Activated naive CD8-positive, alpha-beta T cell treated with anti-CD3 and anti-CD28 coated beads, Interleukin-2, amount 10 ng/mL, durations not matched to agents 7 days and 5 days (primary cell): Measurements from ENCODE around the gene EMC9. TPM values are rescaled to one million over a fixed set of nuclear protein-coding genes. Genes with fewer than 3 reads are reported as not detected.

Experiments
- ATAC-seq: fragments of 150-1000 bp; cut with Tn5 transposase; one replicate; pipeline ENCODE4 v1.10.0; 2021; ENCODE audit warnings: low read depth, moderate library complexity
- POLR2A ChIA-PET: fragments of 350-600 bp; sonication (Branson Sonifier 250); formaldehyde crosslinking; loops from one replicate; lab custom pipeline; 2021; ENCODE audit warnings: antibody characterized with exemption; lab: Charles Lee
- DNase-seq: peaks from one replicate; pipeline ENCODE4 v3.0.0; 2021
- H3K27ac Mint-ChIP-seq: one replicate; pipeline ENCODE4 v1.8.0; 2022; ENCODE audit warnings: mild to moderate bottlenecking, mixed read lengths
- H3K27me3 Mint-ChIP-seq: one replicate; pipeline ENCODE4 v1.8.0; 2022; ENCODE audit warnings: mild to moderate bottlenecking, moderate library complexity, mixed read lengths
- H3K36me3 Mint-ChIP-seq: one replicate; pipeline ENCODE4 v1.8.0; 2021; ENCODE audit warnings: mild to moderate bottlenecking, mixed read lengths
- H3K4me1 Mint-ChIP-seq: one replicate; pipeline ENCODE4 v1.8.0; 2021; ENCODE audit warnings: mixed read lengths
- H3K4me3 Mint-ChIP-seq: one replicate; pipeline ENCODE4 v1.8.0; 2022; ENCODE audit warnings: mild to moderate bottlenecking, moderate library complexity, mixed read lengths
- H3K9me3 Mint-ChIP-seq: one replicate; pipeline ENCODE4 v1.8.0; 2021; ENCODE audit warnings: mixed read lengths
- total RNA-seq, 2 experiments: library from RNA; stranded (reverse); gene quantifications; one replicate each; pipeline ENCODE4 v1.2.3, GENCODE V29; 2021

Gene EMC9, protein sequence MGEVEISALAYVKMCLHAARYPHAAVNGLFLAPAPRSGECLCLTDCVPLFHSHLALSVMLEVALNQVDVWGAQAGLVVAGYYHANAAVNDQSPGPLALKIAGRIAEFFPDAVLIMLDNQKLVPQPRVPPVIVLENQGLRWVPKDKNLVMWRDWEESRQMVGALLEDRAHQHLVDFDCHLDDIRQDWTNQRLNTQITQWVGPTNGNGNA
- total RNA-seq = 10 to 100 TPM; 41.6 to 43.9 TPM

DNA sequence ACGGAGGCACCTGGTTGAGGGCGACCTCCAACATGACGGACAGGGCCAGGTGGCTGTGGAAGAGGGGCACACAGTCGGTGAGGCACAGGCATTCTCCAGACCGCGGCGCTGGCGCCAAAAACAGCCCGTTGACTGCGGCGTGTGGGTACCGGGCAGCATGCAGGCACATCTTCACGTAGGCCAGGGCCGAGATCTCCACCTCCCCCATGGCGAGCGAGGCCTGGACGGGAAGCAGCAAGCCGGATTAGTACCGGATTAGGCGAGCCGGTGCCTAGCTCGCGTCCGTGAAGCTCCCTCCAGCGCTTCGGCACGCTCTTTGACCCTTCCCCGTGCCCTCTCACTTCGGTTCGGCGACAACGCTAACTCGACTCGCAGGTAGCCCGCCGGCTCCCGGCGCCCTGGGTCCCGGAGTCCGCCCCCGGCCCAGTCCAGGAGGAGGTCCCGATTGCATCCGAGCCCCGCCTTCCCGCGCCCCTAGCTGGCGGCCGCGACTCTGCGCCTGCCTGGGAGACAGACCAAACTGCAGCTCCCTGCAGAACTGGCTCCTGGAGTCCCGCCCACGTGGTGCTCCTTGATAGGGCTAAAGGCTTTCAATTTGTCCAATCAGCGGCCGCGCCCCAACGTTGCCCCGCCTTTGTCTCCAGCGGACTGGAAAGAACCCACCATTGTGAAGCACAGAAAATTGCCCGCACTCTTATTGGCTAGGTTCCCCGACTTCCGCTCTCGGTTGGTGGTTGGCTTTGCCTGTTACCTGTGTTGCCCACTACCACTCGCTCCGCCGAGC is at the start of gene EMC9:
TSS of gene EMC9 (minus strand) at position 495 of the 784 bp plus-strand sequence. CDS start at position 208, 287 bp downstream.
- peak within 1 kb of the TSS; percentile 98 for H3K27ac Mint-ChIP-seq
- ATAC-seq = peak; percentile 91
- H3K9me3 Mint-ChIP-seq = no peaks in the 10 kb centered on the region
- H3K27me3 Mint-ChIP-seq = no peaks in the 10 kb centered on the region
- peaks cover 57% of the 10 kb centered on the region for H3K36me3 Mint-ChIP-seq
- H3K4me1 Mint-ChIP-seq = peaks cover 63% of the 10 kb centered on the region
- peak; percentile 96 for DNase-seq
- peak within 1 kb of the TSS; percentile 100 for H3K4me3 Mint-ChIP-seq
- POLR2A ChIA-PET = interaction anchor here (0.5 to 14.1 kb wide), 18 partner anchors 9 to 102 kb away, joined by 3 to 347 read pairs (median 6); partner anchors contain the start of genes CHMP4A, DCAF11, IRF9 and MDP1

DNA sequence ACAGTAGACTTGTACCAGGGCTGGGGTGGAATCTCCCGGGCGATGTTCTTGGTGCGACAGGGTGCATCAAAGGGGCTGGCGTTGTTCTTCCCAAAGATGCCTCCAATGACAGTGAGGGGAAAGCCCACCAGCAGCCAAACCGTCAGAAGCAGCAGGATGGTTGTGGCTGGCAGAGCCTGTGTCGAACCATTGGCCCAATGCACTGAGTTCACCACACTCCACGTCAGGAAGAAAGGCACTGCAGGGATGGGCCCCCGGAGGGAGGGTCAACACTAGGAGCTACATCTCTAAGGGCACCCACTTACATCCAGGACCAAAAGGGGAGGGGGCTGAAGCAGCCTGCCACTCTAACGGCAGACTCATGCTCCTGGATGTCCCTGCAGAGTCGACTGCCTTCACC is 49.0 kb upstream of the EMC9 start:
- DNase-seq (no peak), ATAC-seq (no peak)
- H3K4me3 Mint-ChIP-seq = no peak overlapping the region
- no peaks in the 10 kb centered on the region for H3K27me3 Mint-ChIP-seq
- H3K36me3 Mint-ChIP-seq = peaks cover 29% of the 10 kb centered on the region
- H3K9me3 Mint-ChIP-seq = no peaks in the 10 kb centered on the region
- no peak overlapping the region for H3K27ac Mint-ChIP-seq
- POLR2A ChIA-PET = interaction anchor here (0.7 kb wide), 2 partner anchors 49 to 838 kb away, joined by 5 to 6 read pairs; partner anchors contain the start of genes EMC9 and SLC22A17
- H3K4me1 Mint-ChIP-seq = peaks cover 40% of the 10 kb centered on the region

DNA sequence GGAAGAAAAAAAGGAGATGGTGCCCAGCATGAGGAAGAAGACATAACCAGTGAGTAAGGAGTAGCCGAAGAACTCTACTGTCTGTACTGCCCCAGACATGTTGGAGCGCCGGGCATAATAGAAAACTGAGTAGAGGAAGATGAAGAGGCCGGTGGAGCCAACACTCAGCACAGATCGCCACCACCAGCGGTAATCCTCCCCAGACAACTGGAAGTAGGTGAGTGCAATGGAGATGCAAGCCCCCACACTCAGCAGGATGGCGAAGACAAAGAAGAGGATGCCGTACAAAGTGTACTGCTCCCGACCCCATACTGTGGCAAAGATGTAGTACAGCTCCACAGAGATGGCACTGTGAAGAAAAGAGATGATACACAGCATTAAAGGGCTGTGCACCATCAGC is 48.1 kb upstream of the EMC9 start:
- Mint-ChIP-seq H3K27ac (peak overlapping the region; percentile 36), H3K9me3 (no peaks in the 10 kb centered on the region), H3K36me3 (peaks cover 27% of the 10 kb centered on the region), H3K27me3 (no peaks in the 10 kb centered on the region), H3K4me1 (peaks cover 35% of the 10 kb centered on the region), H3K4me3 (peak overlapping the region; percentile 85)
- ATAC-seq (no peak), DNase-seq (no peak)
- POLR2A ChIA-PET = interaction anchor here (1.0 to 5.2 kb wide), 13 partner anchors 10 to 139 kb away, joined by 3 to 37 read pairs (median 6); partner anchors contain the start of genes CHMP4A, DCAF11, GMPR2 and IRF9

DNA sequence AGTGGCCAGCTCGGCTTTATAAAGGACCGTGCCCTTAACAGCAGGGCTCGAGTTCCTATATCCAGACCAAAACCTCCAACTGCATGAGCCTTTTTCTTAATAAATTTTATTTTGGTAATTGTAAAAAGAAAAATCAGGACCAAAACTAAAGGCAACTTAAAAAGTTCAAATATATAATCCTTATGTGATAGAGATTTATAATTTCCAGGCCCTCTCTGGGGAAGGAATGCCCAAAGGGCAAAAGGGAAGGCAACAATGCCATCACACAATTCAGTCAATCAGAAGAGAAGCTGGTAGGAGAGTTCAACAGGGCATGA is 47.6 kb upstream of the EMC9 start:
- POLR2A ChIA-PET = interaction anchor here (0.6 to 5.2 kb wide), 16 partner anchors 10 to 140 kb away, joined by 3 to 37 read pairs (median 6); partner anchors contain the start of genes CHMP4A, DCAF11, GMPR2 and IRF9
- peak overlapping the region; percentile 85 for H3K4me3 Mint-ChIP-seq
- no peak for ATAC-seq
- H3K27me3 Mint-ChIP-seq = no peaks in the 10 kb centered on the region
- H3K9me3 Mint-ChIP-seq = no peaks in the 10 kb centered on the region
- peak overlapping the region; percentile 69 for H3K27ac Mint-ChIP-seq
- H3K36me3 Mint-ChIP-seq = peaks cover 22% of the 10 kb centered on the region
- no peak for DNase-seq
- H3K4me1 Mint-ChIP-seq = peaks cover 30% of the 10 kb centered on the region

DNA sequence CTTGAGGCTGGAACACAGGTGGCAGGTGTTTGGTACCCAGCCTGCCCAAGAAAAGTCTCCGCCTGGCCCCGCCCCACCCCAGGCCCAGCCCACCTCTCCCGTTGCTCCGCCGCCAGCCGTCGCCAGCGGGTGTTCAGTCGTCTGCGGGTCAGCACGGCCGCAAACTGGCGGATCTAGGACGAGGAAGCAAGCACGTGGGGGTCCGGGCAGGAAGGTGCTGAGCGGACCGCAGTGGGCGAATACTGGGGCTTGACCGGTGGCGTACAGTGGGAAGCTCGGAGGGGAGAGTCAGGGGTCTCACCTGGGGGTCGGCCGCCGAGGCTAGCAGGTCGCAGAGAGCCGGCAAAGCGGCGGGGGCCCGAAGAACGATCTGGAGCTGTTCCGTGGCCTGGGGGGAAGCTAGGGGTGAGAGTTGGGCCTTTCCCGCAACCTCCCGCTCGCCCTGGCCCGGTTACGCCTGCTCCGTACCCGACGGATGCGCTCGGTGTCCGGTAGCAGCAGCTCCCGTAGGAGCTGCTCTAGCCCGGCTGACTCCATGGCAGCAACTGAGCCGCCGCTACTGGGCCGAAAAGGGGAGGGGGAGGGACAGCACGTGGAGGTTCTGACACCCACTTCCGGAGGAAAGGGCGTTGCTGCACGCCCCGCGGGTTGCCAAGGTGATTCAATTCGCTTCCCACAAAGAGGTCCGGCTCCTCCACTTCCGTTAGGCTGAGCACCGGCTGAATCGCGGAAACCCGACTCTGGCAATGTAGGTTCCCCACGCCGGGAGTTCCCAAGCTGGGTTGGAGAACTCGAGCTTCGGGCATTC is 47.1 kb upstream of the EMC9 start, which contains the start of gene IPO4:
TSS of gene IPO4 (minus strand) at position 566 of the 808 bp plus-strand sequence. CDS start at position 537, 29 bp downstream.
- H3K4me1 Mint-ChIP-seq = peaks cover 28% of the 10 kb centered on the region
- no peaks in the 10 kb centered on the region for H3K9me3 Mint-ChIP-seq
- DNase-seq = peak; percentile 87
- H3K36me3 Mint-ChIP-seq = peaks cover 20% of the 10 kb centered on the region
- H3K4me3 Mint-ChIP-seq = peak within 1 kb of the TSS; percentile 85
- POLR2A ChIA-PET = interaction anchor here (0.5 to 5.2 kb wide), 17 partner anchors 9 to 140 kb away, joined by 3 to 37 read pairs (median 6); partner anchors contain the start of genes CHMP4A, DCAF11, GMPR2 and IRF9
- peak within 1 kb of the TSS; percentile 69 for H3K27ac Mint-ChIP-seq
- no peaks in the 10 kb centered on the region for H3K27me3 Mint-ChIP-seq
- peak; percentile 85 for ATAC-seq

DNA sequence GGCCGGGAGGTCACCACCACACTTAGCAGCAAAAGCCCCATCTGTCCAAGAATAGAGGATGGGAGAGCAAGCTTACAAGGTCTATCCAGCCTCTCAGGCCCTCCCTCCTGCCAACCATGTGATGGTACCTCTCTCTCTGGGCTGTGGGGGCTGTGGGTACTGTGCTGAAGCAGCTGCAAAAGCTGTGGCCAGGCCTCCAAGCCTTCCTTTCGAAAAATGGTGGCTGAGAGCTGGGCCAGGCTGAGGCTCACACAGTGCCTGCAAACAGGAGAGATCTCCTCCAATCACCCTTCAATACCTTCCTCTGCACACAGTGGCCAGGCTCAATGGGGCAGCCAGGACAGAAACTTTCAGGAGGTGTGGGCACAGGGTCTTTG is 46.1 kb upstream of the EMC9 start:
- H3K27ac Mint-ChIP-seq = peak overlapping the region; percentile 69
- no peak for ATAC-seq
- peaks cover 14% of the 10 kb centered on the region for H3K36me3 Mint-ChIP-seq
- H3K9me3 Mint-ChIP-seq = no peaks in the 10 kb centered on the region
- peak overlapping the region; percentile 85 for H3K4me3 Mint-ChIP-seq
- POLR2A ChIA-PET = interaction anchor here (1.1 to 5.2 kb wide), 9 partner anchors 8 to 55 kb away, joined by 3 to 37 read pairs (median 8); partner anchors contain the start of genes IRF9, MDP1, PSME1 and TINF2
- no peak for DNase-seq
- peaks cover 24% of the 10 kb centered on the region for H3K4me1 Mint-ChIP-seq
- no peaks in the 10 kb centered on the region for H3K27me3 Mint-ChIP-seq

DNA sequence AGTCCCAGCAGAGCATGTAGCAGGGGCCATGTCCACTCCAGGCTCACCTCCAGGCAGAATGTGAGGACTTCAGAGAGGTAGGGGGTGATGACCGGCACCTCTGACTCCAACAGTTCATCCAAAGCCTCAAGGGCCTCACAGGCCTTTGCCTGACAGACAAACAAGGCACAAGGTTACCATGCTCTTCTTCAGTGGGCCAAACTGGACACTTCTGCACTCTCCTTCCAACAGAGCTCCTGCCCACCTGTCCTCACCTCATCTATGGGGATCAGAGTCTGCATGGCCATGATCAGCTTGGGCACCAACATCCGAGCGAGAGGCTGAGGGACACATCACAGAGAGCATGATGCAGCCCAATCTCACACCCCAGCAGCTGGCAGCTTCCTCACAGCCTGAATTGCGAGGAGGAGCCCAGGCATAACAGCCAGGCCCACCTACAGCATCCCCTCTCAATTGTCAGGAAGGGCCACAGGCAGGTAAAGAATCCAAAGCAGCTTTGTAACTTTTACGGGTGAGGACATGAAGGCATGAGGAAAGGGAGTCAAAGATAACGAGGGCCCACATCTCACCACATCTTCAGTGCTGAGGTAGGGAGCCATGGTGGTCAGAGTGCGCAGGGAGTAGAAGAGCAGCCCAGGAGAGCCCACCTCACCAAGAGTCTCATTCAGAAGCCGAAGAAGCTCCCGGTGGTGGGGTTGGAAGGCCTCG is 45.6 kb upstream of the EMC9 start:
- POLR2A ChIA-PET = interaction anchor here (1.1 to 5.2 kb wide), 9 partner anchors 8 to 56 kb away, joined by 3 to 37 read pairs (median 8); partner anchors contain the start of genes IRF9, MDP1, PSME1 and TINF2
- H3K9me3 Mint-ChIP-seq = no peaks in the 10 kb centered on the region
- ATAC-seq = no peak
- no peak overlapping the region for H3K27ac Mint-ChIP-seq
- peaks cover 10% of the 10 kb centered on the region for H3K36me3 Mint-ChIP-seq
- peak overlapping the region; percentile 85 for H3K4me3 Mint-ChIP-seq
- H3K4me1 Mint-ChIP-seq = peaks cover 19% of the 10 kb centered on the region
- no peak for DNase-seq
- no peaks in the 10 kb centered on the region for H3K27me3 Mint-ChIP-seq

DNA sequence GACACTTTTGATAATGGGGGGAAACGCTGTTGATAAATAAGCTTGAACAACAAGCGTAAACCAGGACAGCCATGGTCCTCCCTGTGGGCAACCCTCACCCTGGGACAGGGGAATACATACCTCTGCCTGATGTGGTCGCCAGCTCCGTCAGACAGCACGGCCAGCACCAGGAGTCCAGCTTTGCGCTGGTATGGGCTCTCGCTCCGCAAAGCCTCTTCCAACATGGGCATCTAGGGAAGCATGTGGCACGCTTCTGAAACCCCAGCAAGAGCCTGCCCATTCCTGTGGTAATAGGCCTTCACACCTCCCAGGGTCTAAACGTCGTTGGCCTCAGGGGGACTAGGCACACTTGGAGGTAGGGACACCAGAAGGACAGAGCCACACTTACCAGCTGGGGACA is 44.4 kb upstream of the EMC9 start:
- ATAC-seq (no peak), DNase-seq (no peak)
- H3K27ac Mint-ChIP-seq = no peak overlapping the region
- no peaks in the 10 kb centered on the region for H3K9me3 Mint-ChIP-seq
- peaks cover 19% of the 10 kb centered on the region for H3K4me1 Mint-ChIP-seq
- H3K36me3 Mint-ChIP-seq = peaks cover 14% of the 10 kb centered on the region
- no peaks in the 10 kb centered on the region for H3K27me3 Mint-ChIP-seq
- POLR2A ChIA-PET = interaction anchor here (0.9 to 5.2 kb wide), 6 partner anchors 10 to 71 kb away, joined by 3 to 37 read pairs (median 7); partner anchors contain the start of genes CHMP4A, DCAF11, IRF9 and NRL
- no peak overlapping the region for H3K4me3 Mint-ChIP-seq

DNA sequence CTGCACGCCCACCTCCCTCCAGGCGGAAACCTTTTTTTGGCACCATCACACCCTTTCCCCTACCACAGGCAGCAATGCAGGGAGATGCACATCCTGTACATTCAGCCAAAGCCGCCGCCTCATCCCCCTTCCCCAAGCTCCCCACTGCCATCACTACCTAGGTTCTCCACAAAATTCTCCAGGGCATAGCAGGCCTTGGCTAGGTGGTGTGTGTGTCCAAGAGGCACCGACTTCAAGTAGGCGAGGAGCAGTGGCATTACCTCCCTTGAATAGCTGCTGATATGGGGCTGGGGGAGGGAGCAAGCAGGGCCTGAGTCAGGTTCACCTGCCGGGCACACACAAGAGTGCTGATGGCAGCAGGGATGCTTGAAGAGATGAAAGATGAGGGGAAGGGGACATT is 43.6 kb upstream of the EMC9 start:
- H3K9me3 Mint-ChIP-seq = no peaks in the 10 kb centered on the region
- POLR2A ChIA-PET = interaction anchor here (0.9 to 5.2 kb wide), 6 partner anchors 10 to 70 kb away, joined by 3 to 37 read pairs (median 7); partner anchors contain the start of genes CHMP4A, DCAF11, IRF9 and NRL
- peaks cover 13% of the 10 kb centered on the region for H3K36me3 Mint-ChIP-seq
- peaks cover 18% of the 10 kb centered on the region for H3K4me1 Mint-ChIP-seq
- H3K27ac Mint-ChIP-seq = no peak overlapping the region
- no peak overlapping the region for H3K4me3 Mint-ChIP-seq
- DNase-seq = no peak
- no peaks in the 10 kb centered on the region for H3K27me3 Mint-ChIP-seq
- no peak for ATAC-seq

DNA sequence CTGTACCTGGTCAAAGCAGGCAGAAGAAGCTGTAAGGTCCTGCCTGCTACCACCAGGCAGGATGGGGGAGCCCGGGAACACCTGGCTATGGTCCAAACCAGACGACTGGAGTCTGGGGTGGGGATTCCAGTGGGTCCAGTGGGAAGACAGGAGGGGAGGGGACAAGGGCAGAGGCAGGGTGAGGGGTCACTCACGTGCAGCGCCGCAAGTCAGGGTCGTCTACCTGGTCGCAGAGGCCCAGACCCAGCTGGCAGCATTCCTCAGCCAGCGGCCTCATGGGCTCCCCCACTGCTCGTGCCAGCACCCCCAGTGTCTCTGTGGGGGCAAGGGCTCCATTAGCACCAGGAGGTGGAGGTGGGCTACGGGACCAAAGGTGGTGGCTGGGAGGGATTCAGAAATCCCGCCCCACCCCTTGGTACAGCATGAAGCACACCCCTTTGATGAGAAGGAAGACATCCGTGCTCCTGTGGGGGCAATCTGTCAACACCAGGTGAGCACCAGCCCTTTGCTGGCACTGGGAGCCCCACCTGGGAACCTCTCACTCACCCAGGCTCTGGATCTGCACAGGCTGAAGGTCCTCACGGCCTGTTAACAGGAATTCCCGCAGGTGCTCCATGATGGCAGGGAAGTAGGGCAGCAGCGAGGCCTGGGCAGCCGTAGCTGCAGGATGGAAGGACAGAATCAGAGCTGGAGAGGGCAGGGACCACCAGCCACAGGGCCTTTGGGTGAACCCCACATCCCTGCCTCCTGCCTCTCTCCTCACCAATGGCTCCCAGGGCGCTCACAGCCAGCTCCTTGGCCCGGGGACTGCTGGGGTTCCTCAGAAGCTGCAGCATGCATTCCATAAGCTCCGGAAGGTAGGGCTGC is 42.9 kb upstream of the EMC9 start:
- Mint-ChIP-seq H3K9me3 (no peaks in the 10 kb centered on the region), H3K4me1 (peaks cover 14% of the 10 kb centered on the region), H3K27ac (no peak overlapping the region), H3K4me3 (no peak overlapping the region), H3K36me3 (peaks cover 11% of the 10 kb centered on the region), H3K27me3 (no peaks in the 10 kb centered on the region)
- ATAC-seq = no peak
- DNase-seq = no peak
- POLR2A ChIA-PET = interaction anchor here (0.6 to 2.0 kb wide), 10 partner anchors 9 to 132 kb away, joined by 3 to 8 read pairs (median 5); partner anchors contain the start of genes CHMP4A, DCAF11, IRF9 and NRL

DNA sequence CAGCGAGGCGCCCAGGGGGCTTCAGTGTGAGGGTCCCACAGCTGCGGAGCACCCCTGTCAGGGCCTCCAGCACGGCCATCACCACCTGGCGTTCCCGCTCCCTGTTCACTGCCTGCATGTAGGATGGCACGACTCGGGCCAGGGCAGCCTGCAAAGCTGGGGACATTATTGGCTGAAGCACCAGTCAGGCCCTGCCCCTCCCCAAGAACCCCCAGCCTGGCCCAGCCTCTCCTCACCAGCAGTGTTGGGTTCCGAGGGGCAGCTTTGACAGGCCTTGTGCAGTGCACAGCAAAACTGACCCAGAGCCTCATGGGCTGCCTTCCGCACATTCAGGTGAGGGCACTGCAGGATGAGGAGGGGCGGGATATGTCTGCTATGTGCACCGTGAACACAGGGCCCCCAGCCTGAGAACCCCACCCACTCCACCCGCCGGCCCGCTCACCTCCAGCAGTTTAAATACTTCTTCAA is 41.7 kb upstream of the EMC9 start:
- DNase-seq (no peak), ATAC-seq (no peak)
- no peaks in the 10 kb centered on the region for H3K9me3 Mint-ChIP-seq
- no peak overlapping the region for H3K27ac Mint-ChIP-seq
- POLR2A ChIA-PET = interaction anchor here (0.9 to 2.0 kb wide), 3 partner anchors 10 to 22 kb away, joined by 3 to 8 read pairs (median 7); partner anchors contain the start of gene IRF9
- peaks cover 10% of the 10 kb centered on the region for H3K4me1 Mint-ChIP-seq
- H3K4me3 Mint-ChIP-seq = no peak overlapping the region
- no peaks in the 10 kb centered on the region for H3K27me3 Mint-ChIP-seq
- peaks cover 12% of the 10 kb centered on the region for H3K36me3 Mint-ChIP-seq
